Limb (tissue), 2 donors: ENCODE measurements around the gene KLHL21.

Experiments used
- DNase-seq, 2 donors: peaks; one replicate each; pipeline ENCODE4 v3.0.0-alpha.2; 2016; ENCODE audit errors: extremely low spot score in 2 of 2

Gene KLHL21

GRCh38 chr1:6554907-6555778, 47.5 kb downstream of the KLHL21 start, which contains the start of gene TAS1R1:
TSS of gene TAS1R1 (plus strand) at chr1:6555307. CDS start at chr1:6555374, 67 bp downstream.
- peak; percentile 10 to 50 for DNase-seq

GRCh38 chr1:6554031-6554906, 48.4 kb downstream of the KLHL21 start, which contains the start of gene NOL9:
TSS of gene NOL9 (minus strand) at chr1:6554513. CDS start at chr1:6554502, 11 bp downstream.
- DNase-seq, result peak; percentile 93 to 98

- DNase-seq, result no peak
Measured at GRCh38 chr1:6547301-6547700, 55.4 kb downstream of the KLHL21 start.

- DNase-seq, result no peak
Measured at GRCh38 chr1:6546326-6546725, 56.3 kb downstream of the KLHL21 start.

- DNase-seq, result no peak
Measured at GRCh38 chr1:6545276-6546112, 57.2 kb downstream of the KLHL21 start.

- no peak for DNase-seq
Measured at GRCh38 chr1:6544831-6545230, 57.8 kb downstream of the KLHL21 start.
